Left ventricle myocardium inferior (tissue), 1 donor: ENCODE results near the gene KRTAP4-1. TPM values are rescaled to one million over a fixed set of nuclear protein-coding genes. Genes with fewer than 3 reads are reported as not detected.
"Not testable (repeated sequence)": the region's sequence is repeated elsewhere in the genome, so short reads cannot be mapped to it uniquely, and the experiment has no call there.

Experiments
- DNase-seq: peaks from one replicate; pipeline ENCODE4 v3.0.0-alpha.2; 2020
- H3K27ac ChIP-seq: fragments of 200-600 bp; replicated peaks from 2 replicates; pipeline ENCODE4 v1.8.0; 2021
- H3K27me3 ChIP-seq: fragments of 200-600 bp; 2 replicates; pipeline ENCODE4 v1.8.0; 2021; ENCODE audit warnings: low read depth
- H3K36me3 ChIP-seq: fragments of 200-600 bp; 2 replicates; pipeline ENCODE4 v1.8.0; 2021
- H3K4me1 ChIP-seq: fragments of 200-600 bp; 2 replicates; pipeline ENCODE4 v1.8.0; 2021
- H3K4me3 ChIP-seq: fragments of 200-600 bp; 2 replicates; pipeline ENCODE4 v1.8.0; 2021; ENCODE audit warnings: mild to moderate bottlenecking, moderate library complexity
- H3K9me3 ChIP-seq: fragments of 200-600 bp; replicated peaks from 2 replicates; pipeline ENCODE4 v1.8.0; 2021
- intact Hi-C: fragments of 100-400 bp; cut with micrococcal nuclease; formaldehyde crosslinking; loops from one replicate; pipeline ENCODE4 v1.11.0; 2022
- total RNA-seq: library from RNA; stranded (reverse); fragmentation: NEBNext Ultra II Directional; extraction: Animal tissue kit (Norgen Biotek cat#: 25700); gene quantifications from one replicate; pipeline ENCODE4 v1.2.1, GENCODE V29; 2021
- TF ChIP-seq, protein P1 (sequence below): fragments of 200-600 bp; IDR thresholded peaks from 2 replicates; pipeline ENCODE4 v1.8.0; 2021; ENCODE audit warnings: antibody characterized with exemption, mild to moderate bottlenecking, borderline replicate concordance
- donor health status: DM: no; HTN: yes; CAD: no; lungs with severe emphysema.

The KRTAP4-1 gene
- total RNA-seq, 1 donor from 2014 or later, result not detected

DNA sequence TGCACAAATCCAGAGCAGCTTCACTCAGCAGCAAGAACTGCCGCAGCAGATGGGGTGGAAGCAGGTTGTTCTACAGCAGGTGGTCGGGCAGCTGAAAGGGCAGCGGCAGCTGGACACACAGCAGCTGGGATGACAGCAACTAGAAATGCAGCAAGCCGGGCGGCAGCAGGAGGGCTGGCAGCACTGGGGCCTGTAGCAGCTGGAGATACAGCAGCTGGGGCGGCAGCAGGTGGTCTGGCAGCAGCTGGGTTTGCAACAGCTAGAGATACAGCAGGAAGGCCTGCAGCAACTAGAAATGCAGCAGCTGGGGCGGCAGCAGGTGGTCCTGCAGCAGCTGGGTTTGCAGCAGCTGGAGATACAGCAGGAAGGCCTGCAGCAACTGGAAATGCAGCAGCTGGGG lies 17.1 kb downstream of the KRTAP4-1 start:
- TF ChIP-seq, protein P1, sequence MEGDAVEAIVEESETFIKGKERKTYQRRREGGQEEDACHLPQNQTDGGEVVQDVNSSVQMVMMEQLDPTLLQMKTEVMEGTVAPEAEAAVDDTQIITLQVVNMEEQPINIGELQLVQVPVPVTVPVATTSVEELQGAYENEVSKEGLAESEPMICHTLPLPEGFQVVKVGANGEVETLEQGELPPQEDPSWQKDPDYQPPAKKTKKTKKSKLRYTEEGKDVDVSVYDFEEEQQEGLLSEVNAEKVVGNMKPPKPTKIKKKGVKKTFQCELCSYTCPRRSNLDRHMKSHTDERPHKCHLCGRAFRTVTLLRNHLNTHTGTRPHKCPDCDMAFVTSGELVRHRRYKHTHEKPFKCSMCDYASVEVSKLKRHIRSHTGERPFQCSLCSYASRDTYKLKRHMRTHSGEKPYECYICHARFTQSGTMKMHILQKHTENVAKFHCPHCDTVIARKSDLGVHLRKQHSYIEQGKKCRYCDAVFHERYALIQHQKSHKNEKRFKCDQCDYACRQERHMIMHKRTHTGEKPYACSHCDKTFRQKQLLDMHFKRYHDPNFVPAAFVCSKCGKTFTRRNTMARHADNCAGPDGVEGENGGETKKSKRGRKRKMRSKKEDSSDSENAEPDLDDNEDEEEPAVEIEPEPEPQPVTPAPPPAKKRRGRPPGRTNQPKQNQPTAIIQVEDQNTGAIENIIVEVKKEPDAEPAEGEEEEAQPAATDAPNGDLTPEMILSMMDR, result no peak
- Histone ChIP-seq H3K27ac (no peak overlapping the region), H3K36me3 (no peaks in the 10 kb centered on the region), H3K27me3 (peaks cover 37% of the 10 kb centered on the region), H3K4me3 (no peak overlapping the region), H3K9me3 (no peaks in the 10 kb centered on the region), H3K4me1 (no peaks in the 10 kb centered on the region)
- DNase-seq, result no peak
- intact Hi-C loops, result no loop called here

DNA sequence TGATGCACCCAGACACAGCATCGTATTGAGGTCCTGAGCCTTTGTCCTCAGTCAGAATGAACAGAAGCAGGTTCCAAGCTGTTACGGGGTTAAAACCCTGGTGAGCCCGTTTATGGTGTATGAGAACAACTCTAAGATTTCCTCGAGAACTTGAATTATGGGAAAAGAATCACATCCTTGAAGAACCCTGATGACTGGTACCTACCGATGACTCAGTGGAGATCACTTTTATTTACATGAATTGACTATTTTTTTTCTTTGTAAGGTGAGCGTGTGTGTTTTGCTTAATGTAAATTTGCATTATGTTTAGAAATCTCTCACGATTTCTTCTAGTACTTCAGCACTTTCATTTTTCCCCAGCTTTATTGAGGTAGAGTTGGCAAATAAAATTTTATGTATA lies 20.9 kb downstream of the KRTAP4-1 start:
- Histone ChIP-seq H3K4me1 (no peaks in the 10 kb centered on the region), H3K27me3 (peaks cover 46% of the 10 kb centered on the region), H3K27ac (no peak overlapping the region), H3K9me3 (no peaks in the 10 kb centered on the region), H3K4me3 (no peak overlapping the region), H3K36me3 (no peaks in the 10 kb centered on the region)
- no peak for DNase-seq
- intact Hi-C loops, result no loop called here
- TF ChIP-seq, protein P1, result no peak

DNA sequence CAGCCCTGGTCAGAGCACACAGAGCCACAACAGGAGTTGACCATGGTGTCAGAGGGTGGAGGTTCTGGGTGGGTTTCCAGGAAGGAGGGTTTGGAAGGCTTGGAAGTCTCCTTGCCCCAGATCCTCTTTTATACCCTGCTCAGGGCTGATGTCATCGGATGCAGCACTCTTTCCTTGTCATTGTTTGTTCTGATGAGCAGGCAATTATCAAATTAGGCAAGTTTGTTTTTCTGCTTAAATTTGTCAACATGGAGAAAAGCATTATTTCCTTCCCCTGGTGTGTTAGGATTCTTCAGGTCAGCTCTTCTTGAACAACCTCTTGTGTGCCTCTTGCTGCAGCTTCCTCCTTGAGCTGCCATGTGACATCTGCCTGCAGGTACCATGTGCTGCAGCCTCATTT lies 24.1 kb downstream of the KRTAP4-1 start, which contains the start of gene KRTAP4-4:
Gene KRTAP4-4 (minus strand): TSS at position 101 of the 400 bp plus-strand sequence. CDS start 57 bp downstream, at position 44.
- no peak within 1 kb of the TSS for H3K27ac ChIP-seq
- intact Hi-C loops, result no loop called here

DNA sequence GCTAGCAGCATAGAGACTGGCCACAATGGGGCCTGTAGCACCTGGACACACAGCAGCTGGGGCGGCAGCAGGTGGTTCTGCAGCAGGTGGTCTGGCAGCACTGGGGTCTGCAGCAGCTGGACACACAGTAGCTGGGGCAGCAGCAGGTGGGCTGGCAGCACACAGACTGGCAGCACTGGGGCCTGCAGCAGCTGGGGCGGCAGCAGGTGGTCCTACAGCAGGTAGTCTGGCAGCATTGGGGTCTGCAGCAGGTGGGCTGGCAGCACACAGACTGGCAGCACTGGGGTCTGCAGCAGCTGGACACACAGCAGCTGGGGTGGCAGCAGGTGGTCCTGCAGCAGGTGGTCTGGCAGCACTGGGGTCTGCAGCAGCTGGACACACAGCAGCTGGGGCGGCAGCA lies 24.5 kb downstream of the KRTAP4-1 start:
- intact Hi-C loops, DNase-seq, H3K9me3 ChIP-seq, H3K4me1 ChIP-seq, H3K36me3 ChIP-seq, H3K4me3 ChIP-seq, H3K27ac ChIP-seq: not testable (repeated sequence)
- H3K27me3 ChIP-seq, result peaks cover 69% of the 10 kb centered on the region

More for the DNA sequence above, 24.1 kb downstream of the KRTAP4-1 start, which contains the start of gene KRTAP4-4:
- Histone ChIP-seq H3K27me3 (peaks cover 73% of the 10 kb centered on the region), H3K9me3 (no peaks in the 10 kb centered on the region), H3K36me3 (no peaks in the 10 kb centered on the region), H3K4me3 (no peak within 1 kb of the TSS), H3K4me1 (no peaks in the 10 kb centered on the region)
- DNase-seq, result no peak
- TF ChIP-seq, protein P1, result no peak

DNA sequence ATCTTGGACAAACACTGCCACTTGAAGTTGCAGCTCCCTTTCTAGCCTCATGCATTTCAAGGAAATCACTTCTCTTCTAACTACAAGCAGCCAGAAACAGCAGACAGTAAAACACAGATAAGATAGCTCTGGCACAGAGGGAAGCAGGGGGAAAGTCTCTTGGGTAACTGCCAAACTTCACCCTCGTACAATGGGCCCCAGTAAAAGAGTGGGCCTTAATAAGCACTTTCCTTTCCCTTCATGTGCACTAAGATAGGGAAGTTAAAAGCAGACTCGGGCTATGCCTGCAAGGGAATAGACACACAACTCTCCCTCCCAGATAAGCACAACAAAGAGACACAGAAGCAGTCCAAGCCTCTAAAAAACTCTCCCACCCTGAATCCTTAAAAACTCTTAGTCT lies 30.9 kb downstream of the KRTAP4-1 start:
- Histone ChIP-seq H3K9me3 (peaks cover 12% of the 10 kb centered on the region), H3K27ac (no peak overlapping the region), H3K36me3 (no peaks in the 10 kb centered on the region), H3K27me3 (peaks cover 83% of the 10 kb centered on the region), H3K4me1 (no peaks in the 10 kb centered on the region), H3K4me3 (no peak overlapping the region)
- TF ChIP-seq, protein P1, result no peak
- DNase-seq, result no peak
- intact Hi-C loops, result no loop called here

DNA sequence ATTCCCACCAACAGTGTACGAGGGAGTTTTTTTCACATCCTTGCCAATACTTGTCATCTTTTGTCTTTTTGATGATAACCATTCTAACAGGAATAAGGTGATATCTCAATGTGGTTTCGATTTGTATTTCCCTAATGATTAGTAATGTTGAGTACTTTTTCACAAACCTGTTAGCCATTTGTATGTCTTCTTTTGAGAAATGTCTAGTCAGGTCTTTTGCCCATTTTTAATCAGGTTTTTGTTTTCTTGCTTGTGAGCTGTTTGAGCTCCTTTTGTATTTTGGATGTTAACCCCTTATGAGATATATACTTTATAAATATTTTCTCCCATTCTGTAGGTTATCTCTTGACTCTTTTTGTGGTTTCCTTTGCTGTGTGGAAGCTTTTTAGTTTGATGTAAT lies 33.2 kb downstream of the KRTAP4-1 start:
- Histone ChIP-seq H3K4me1 (no peaks in the 10 kb centered on the region), H3K27ac (no peak overlapping the region), H3K4me3 (no peak overlapping the region), H3K9me3 (peaks cover 12% of the 10 kb centered on the region), H3K36me3 (no peaks in the 10 kb centered on the region), H3K27me3 (peaks cover 73% of the 10 kb centered on the region)
- intact Hi-C loops, result no loop called here
- TF ChIP-seq, protein P1, result no peak
- no peak for DNase-seq
